Right lobe of liver (tissue), 4 donors: ENCODE measurements around the gene DDX17.

Experiments
- CTCF ChIP-seq, 4 donors: fragments of 200-600 bp in 3 of 4; fragments of 450-650 bp in 1 of 4; IDR thresholded peaks; one replicate each; pipeline versions ENCODE4 v1.5.1 to v1.8.0; 2016 to 2022; ENCODE audit warnings: antibody characterized with exemption in 4 of 4, mild to moderate bottlenecking in 2 of 4
- POLR2A ChIP-seq: fragments of 450-650 bp; IDR thresholded peaks from one replicate; pipeline ENCODE4 v1.6.1; 2017; ENCODE audit warnings: antibody characterized with exemption, mild to moderate bottlenecking
- donor health status: DM: no; HTN: no; CAD: no.
- donor health status: DM: no; HTN: no; CAD: no.
- donor health status: DM: no; HTN: yes; CAD: no.

DNA sequence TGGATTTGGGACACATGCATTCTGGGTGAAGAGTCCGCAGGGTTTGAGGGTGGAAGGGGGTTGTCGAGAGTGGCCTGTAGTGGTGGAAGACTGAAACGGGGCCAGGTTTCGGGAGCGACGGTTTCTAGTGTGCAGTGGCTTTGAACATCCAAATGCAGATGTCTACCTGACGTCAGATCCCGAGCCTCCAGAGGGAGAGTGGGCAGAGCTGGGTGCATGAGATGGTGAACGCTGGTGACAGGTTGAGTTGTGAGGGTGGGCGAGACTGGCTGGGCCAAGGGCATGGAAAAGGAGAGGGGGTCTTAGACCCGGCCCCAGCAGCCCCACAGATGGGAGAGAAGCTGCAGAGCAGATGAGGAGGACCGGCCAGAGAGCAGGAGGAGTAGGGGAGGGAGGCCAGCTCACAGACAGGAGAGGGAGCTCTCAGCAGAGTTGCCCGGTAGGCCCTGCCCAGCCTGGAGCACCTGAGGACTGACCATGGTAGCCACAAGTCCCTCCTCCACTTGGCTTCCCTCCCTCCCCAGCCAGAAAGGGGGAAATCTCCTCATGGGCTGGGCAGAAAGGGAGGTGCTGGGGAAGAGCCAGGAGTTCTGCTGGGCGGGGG lies 65.3 kb downstream of the DDX17 start:
- TF ChIP-seq CTCF (IDR thresholded peaks at IDR 0.05) (no peak), POLR2A (no peak)
